ENCODE measurements around the gene CTNNBL1.

The CTNNBL1 gene

GRCh38 chr20:37899105-37900045, 205.5 kb downstream of the CTNNBL1 start:
- no peak for DNase-seq (ENCODE audit: low read depth in 3 of 3)

GRCh38 chr20:37901240-37901639, 207.4 kb downstream of the CTNNBL1 start:
- DNase-seq (ENCODE audit: low read depth in 3 of 3), result no peak

DNA sequence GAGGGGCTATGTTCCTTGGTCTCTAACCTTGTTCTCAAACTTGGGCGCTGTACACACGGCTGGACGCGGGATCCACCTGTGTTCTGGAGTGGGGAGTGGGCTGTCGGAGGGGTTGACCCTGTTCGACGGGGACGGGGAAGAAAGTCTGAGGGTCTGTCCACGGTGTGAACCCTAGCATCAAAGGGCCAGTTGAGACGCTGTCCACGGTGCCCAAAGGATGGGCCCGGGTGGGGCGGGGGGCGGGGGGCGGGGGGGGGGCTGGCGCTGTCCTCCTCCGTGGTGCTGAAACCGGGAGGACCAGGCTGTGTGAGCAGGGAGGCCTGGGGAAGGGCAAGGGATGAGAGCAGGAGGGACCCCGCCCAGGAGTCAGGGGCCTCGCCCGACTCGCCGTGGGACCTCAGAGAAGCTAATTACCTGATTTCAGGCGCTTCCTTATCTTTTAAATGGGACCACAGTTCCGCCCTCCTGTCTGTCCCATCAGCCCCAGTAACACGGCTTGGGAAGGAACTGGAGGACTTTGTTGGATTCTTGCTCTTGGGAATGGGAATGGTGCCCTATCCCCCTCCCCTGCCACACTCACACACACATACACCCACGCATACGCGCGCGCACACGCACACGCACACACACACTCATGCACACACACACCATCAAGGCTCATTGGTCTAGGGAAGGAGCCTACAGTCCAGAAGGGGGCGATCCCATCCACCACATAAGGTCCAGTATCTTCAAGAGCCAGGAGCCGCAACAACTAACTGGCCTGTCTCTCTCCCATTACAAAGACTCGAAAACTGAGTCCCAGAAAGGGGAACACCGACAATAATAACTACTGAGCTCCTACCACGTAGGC, 208.0 kb downstream of the CTNNBL1 start:
- DNase-seq (ENCODE audit: low read depth in 3 of 3), result no peak

DNA sequence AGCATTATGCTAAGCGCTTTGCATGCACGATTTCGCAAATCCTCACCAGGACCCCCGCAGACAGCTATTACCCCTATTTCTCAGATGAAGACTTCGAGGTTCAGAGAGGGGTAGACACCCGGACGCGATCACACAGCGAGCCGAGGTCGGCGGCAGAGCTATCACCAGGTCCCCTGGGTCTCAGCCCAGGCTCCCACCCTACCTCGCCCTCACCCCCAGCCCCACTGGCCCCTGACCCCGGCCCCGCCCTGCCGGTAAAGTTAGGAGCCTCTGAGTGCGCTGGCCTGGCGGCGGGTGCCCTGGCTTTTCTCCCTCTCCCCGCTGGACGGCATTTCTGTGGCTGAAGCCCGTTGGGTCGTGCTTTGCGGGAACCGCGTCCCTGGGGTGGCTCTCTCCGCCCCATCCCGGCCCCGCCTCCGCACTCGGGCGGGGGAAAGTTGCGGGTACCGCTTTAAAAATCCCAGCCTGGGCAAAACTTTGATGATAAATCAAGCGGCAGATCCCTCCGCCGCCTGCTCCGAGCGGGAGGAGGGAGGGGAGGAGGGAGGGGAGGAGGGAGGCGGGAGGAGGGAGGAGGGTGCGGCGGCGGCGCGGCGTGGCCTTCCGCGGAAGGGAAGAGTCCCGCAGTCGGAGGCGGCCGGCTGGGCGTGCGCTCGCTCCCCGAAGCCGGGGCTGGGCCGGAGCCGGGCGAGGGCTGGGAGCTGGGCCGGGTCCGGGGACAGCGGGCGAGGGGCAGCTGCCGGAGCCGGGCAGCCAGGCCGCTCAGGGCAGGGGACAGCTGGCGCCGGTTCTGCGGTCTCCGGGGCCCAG, 208.9 kb downstream of the CTNNBL1 start, which contains the start of gene VSTM2L:
TSS of gene VSTM2L (plus strand) at position 624 of the 810 bp plus-strand sequence. CDS start 224 bp downstream, outside the sequence.
- peak in 1 of 3 experiments; percentile 15 for DNase-seq (ENCODE audit: low read depth in 3 of 3)

DNA sequence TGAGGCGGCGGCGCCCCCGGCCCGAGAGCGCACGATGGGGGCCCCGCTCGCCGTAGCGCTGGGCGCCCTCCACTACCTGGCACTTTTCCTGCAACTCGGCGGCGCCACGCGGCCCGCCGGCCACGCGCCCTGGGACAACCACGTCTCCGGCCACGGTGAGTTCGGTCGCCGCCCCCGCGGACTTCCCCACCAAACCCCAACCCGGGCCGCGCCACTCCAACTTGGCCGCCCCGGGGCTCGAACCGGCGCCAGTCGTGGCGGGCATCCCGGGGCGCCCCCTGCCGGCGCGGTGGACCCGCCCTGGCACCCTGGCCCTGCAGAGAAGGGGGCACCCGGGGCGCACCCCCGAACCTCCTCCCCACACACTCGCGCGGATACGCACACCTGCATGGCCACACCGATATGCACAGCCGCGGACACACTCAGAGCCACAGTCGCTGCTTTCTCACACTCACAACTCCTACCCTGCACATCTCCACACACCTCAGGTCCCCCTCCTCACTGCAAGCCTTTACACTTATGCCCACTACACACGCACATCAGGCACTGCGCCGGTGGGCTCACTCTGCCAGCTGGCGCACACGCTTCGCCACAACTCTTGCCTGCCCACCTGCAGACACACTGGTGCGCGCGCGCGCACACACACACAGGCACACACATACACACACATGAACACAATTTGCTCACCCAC, 209.6 kb downstream of the CTNNBL1 start:
- no peak for DNase-seq (ENCODE audit: low read depth in 3 of 3)

GRCh38 chr20:37904008-37904642, 210.3 kb downstream of the CTNNBL1 start:
- no peak for DNase-seq (ENCODE audit: low read depth in 3 of 3)

- DNase-seq (ENCODE audit: low read depth in 3 of 3), result no peak
Measured at GRCh38 chr20:37904845-37905373, 211.1 kb downstream of the CTNNBL1 start.

DNA sequence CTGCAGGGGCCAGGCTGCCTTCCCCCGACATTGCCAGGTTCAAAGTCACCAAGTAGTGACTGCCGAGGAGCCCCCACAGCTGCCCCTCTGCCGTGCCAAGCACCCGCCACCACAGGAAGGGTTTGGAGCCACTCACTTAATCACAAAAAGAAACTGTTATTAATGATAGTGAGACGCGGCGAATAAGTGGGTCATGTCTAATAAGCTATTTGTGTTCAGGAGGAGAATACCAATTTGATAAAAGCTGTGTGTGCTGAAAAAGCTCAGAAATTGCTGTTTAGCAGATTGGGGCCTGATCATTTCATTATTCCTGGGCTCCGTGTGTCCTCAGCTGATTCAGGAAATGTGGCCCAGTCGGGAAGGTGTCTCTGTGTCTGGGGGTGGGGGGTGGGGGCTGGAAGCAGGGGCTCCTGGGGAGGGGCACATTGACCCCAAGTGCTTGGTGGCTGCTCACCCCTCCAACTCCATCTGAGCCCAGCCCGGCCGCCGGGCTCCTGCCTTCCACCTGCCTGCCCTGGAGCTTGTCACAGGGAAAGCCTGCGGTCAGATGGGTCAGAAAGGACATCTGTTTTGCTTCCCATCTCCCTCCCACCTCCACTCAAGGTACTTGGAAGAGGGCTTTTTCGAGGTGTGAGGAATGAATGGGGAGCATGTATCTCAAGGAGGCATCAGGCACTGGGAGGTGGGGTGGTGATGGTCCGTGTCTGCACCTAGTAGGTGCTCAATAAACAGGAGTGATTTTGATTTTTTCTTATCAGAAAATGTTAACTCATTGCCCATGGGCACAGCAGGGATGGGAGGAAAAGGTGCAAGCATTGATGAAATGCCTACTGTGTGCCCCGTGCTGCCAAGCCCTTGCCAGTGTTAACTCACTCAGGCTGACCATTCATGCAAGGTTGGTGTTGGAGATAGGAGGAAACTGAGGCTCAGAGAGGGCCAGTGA, 212.1 kb downstream of the CTNNBL1 start:
- DNase-seq (ENCODE audit: low read depth in 3 of 3), result no peak

DNA sequence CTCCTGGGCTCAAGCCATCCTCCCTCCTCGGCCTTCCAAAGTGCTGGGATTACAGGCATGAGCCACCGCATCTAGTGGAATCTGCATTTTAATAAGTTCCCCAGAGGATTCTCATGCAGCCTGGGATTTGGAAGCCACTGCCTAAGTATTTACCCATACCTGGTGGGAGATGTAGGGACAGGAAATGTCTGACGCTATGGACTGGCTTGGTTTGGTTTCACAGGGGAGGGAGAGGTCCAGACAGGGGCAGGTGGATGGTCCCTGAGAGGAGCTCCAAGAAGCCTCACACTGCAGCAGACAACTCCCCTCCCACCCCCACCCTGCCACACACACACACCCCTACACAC, 213.5 kb downstream of the CTNNBL1 start:
- DNase-seq (ENCODE audit: low read depth in 3 of 3), result no peak

DNA sequence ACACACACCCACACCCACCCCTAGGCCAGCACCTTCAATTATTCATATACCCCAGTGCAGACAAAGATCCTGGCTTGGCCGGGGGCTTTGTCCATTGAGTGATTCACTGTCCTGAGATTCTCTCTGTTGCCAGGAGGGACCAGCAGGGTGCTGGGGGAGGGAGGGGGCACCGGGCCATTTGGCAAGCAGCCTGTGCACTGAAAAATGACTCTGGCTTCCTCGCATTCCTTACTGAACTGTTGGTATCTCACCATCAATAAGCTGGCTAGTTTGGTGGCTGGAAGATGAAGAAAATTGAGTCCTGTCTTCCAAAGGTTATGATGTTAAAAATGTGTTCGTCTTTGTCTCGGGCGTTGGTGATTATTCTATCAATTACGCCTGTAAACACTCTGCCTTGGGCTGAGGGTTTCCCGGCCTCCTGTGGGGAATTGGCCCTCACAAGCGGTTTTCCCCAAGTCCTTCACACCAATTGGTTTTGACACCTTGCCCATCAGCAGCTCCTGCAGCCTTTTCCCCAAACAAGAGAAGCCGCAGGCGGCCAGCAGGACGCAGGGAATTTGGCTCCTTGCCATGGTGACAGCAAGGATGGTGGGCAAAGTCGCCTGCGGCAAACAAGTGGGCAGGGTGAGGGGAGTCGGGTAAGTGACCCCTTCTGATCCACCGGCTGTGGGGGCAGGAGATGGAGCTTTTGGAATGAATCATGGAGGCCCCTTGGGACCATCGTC, 214.0 kb downstream of the CTNNBL1 start:
- no peak for DNase-seq (ENCODE audit: low read depth in 3 of 3)

DNA sequence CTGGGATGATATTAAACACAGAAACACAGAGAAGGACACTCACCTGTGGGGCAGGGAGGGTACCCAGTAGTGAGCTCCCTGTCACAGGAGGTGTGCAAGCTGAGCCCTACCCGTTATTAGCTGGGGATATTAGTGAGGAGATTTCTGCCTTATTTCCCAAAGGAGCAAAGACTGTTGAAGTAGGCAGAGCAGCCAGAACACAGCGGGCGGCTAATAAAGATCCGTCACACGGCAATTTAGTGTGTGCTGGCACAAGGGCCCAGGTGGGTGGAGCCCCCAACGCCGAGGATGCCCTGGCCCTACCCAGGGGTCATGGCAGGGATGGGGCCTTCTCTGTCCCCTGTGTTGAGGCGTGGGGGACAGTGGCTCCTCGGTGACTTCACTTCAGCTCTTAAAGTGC, 217.4 kb downstream of the CTNNBL1 start:
- DNase-seq (ENCODE audit: low read depth in 3 of 3), result no peak

- DNase-seq (ENCODE audit: low read depth in 3 of 3), result no peak
Measured at GRCh38 chr20:37911838-37912281, 218.0 kb downstream of the CTNNBL1 start.

- DNase-seq (ENCODE audit: low read depth in 3 of 3), result no peak
Measured at GRCh38 chr20:37912874-37913273, 219.0 kb downstream of the CTNNBL1 start.

- DNase-seq (ENCODE audit: low read depth in 3 of 3), result no peak
Measured at GRCh38 chr20:37913567-37914366, 219.9 kb downstream of the CTNNBL1 start.

DNA sequence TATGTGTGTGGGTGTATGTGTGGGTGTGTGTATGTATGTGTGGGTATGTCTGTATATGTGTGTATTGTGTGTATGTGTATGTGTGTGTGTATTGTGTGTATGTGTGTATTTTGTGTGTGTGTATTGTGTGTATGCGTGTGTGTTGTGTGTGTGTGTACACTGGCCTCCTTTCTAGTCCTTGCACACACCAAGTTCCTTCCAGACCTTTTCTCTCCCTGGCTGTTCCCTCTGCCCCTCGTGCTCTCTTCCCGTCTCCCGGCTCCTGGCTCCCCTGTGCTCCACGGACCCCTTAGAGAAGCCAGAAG, 220.5 kb downstream of the CTNNBL1 start:
- no peak for DNase-seq (ENCODE audit: low read depth in 3 of 3)

DNA sequence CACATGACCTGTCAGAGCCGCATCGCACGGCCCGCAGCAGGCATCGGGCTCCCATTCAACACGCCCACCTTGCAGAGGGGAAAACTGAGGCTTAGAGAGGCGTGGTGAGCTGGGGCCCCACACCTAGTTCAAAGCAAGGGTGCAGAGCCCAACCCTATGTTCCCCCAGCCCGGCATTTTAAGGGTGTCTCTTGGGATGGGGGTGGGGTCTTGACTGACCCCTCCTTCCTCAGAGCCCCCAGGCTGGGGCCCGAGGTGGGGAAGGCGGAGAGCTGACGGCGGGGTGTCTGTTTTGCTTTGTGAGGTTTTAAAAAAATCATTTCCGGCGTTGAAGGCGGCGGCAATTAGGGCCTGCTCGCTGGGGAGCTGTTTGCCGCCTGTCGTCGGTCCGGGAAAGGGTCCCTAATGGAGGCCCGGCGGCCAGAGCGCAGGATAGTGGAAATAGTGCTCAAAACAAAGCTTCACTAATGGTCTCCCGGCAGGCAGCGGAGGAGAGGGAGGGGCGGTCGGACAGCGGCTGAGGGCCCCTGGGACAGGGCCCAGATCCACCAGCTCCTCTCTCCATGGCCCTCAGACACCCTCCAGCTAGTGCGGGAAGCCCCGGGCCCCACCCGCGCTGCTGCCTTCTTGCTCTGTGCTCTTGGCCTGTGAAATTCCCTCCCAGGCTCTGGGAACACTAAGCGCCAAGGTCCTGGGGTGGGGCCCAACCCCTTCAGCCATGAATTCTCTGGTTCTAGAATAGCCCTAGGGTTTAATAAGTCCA, 221.0 kb downstream of the CTNNBL1 start:
- no peak for DNase-seq (ENCODE audit: low read depth in 3 of 3)

DNA sequence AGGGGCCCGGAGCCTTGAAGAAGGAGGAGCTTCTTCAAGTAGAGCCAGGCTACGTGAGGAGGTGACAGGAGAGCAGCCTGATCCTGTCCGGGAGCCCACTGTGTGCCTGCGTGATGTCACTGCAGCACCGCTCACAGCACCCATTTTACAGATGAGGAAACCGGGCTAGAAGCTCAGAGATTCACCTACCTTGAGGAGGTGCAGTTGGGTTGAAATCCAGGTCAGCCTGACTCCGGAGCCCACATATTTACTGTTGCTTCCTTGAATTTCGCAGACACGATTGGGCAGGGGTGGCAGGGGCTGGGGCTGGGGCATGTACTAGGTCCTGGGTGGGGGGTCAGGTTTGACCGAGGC, 221.6 kb downstream of the CTNNBL1 start:
- no peak for DNase-seq (ENCODE audit: low read depth in 3 of 3)

Measured in stimulated activated CD4-positive, alpha-beta T cell treated with anti-CD3 and anti-CD28 coated beads, TNF-alpha, amount 100 ng/mL, for 24 hours (primary cell).